HL-60/S4 treated with retinoic acid at 250 ng/mL for 4 days and 3 days (cell line): ENCODE results near the gene MTCL3.

Experiments used
- in situ Hi-C: fragments of 300-500 bp; cut with MboI; formaldehyde crosslinking; loops from 2 replicates; pipeline ENCODE4 v1.7.0; 2022; ENCODE audit warnings: low sequenced_read_pairs

The MTCL3 gene

GRCh38 chr6:127515794-127516661, 3.1 kb downstream of the MTCL3 start:
- in situ Hi-C loops = no loop called here

- in situ Hi-C loops = no loop called here
Observed at GRCh38 chr6:127515234-127515793, 3.8 kb downstream of the MTCL3 start.

DNA sequence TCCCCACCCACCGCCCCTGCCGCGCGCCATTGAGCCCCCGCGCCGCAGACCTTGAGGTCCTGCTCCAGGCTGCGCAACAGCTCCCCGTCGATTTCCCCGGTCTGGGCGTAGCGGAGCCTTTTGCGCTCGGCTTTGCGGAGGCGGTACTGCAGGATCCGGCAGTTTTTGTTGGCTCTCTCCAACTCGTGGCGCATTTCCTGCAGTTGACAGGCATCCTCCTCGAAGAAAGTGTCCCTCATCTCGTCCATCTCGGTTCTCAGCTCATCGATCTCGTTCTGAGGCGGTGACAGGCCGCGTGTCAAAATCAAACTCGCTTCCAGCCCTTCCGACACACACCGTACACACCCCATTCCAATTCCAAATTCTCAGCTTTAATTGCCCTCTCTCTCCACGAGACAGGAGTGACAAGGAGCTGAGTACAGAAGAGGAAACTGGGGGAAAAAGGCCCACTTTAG, 4.3 kb downstream of the MTCL3 start:
- in situ Hi-C loops = no loop called here

- in situ Hi-C loops = no loop called here
Observed at GRCh38 chr6:127514179-127514772, 4.9 kb downstream of the MTCL3 start.

GRCh38 chr6:127513425-127513824, 5.7 kb downstream of the MTCL3 start:
- in situ Hi-C loops = no loop called here

DNA sequence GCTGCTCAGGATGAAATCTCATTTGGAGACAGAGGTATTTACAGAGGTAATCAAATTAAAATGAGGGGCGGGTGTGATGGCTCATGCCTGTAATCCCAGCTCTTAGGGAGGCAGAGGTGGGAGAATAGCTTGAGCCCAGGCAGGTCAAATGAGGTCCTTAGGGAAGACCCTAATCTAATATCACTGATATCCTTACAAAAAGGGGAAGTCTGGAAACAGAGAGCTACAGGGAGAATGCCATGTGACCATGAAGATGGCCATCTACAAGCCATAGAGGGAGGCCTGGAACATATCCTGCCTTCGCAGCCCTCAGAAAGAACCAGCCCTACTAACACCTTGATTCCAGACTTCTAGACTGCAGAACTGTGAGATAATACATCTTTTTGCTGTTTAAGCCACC, 8.3 kb downstream of the MTCL3 start:
- in situ Hi-C loops = no loop called here

- in situ Hi-C loops = no loop called here
Observed at GRCh38 chr6:127506894-127507293, 12.2 kb downstream of the MTCL3 start.

- in situ Hi-C loops = no loop called here
Observed at GRCh38 chr6:127503022-127503421, 16.1 kb downstream of the MTCL3 start.

GRCh38 chr6:127497410-127497809, 21.7 kb downstream of the MTCL3 start:
- in situ Hi-C loops = no loop called here

DNA sequence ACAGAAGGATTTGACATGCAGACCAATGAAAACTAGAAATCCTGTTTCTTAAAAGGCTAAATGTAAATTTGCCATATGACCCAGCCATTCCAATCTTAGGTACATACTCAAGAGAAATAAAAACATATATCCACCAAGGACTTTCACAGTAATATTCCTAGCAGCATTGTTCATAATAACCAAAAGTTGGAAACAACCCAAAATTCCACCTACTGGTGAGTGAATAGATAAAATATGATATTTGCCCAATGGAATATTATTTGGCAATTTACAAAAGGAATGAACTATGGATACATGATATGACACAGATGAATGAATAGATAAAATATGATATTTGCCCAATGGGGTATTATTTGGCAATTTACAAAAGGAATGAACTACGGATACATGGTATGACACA, 22.7 kb downstream of the MTCL3 start:
- in situ Hi-C loops = no loop called here

DNA sequence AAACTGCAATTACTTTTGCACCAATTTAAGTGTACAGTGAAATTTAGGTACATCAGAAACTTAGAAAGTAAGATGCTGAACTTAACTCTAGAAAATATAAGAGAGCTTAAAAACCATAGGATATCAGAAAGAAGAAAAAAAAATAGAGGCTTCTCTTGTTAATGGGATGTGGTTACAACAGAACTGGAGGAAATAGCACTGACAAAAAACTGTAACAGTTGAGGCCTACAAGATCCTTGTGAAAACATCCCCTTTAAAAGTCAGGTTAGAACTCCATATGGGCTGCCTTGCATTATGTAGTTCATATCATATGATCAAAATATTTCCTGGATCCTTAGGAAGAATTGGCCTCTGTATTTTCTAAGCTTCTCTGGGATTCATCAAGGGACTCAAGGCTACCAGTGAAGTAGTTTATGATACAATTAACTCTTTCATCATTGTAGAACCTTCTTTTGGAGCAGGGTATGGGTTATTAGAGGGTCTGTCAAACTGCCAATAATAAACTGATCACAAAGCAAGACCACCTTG, 24.8 kb downstream of the MTCL3 start:
- in situ Hi-C loops = no loop called here

- in situ Hi-C loops = no loop called here
Observed at GRCh38 chr6:127489248-127489647, 29.9 kb downstream of the MTCL3 start.

DNA sequence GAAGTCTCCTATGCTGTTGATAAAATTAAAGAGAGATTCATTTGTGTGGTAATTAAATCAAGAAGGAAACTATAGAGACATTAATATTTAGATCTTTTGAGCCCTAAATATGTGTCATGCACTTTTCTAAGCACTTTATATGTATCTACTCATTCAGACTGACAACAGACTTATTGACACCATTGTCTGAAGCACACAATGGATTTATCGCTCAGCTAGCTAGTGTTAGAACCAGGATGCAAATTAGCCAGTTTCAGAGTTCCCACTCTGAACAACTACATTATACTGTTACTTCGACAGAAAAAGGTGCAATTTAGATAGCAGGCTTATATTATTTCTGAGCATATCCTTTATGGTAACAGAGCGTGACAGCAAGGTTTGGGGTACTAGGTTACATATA, 32.2 kb downstream of the MTCL3 start:
- in situ Hi-C loops = no loop called here

GRCh38 chr6:127484212-127484863, 34.8 kb downstream of the MTCL3 start:
- in situ Hi-C loops = no loop called here

GRCh38 chr6:127483399-127484055, 35.6 kb downstream of the MTCL3 start:
- in situ Hi-C loops = no loop called here

DNA sequence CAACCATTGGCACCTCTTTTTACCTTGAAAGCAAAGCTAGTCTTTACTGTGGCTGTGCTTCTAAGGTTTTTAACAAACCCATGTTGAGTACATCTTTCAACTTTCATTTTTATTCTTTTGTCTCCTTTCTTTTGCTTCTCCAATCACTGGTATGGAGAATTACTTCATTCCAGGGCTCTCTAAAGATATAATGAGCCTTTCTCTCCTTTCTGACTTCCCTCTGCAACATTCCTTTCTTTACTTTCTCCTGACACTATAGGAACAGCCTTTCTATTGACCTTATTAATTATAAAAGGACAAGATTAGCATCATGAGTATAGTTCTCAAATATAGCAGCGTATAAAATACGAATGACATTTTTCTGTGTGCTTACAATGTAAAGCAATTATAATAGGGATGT, 36.8 kb downstream of the MTCL3 start:
- in situ Hi-C loops = no loop called here

GRCh38 chr6:127481628-127482027, 37.5 kb downstream of the MTCL3 start:
- in situ Hi-C loops = no loop called here

GRCh38 chr6:127481111-127481510, 38.0 kb downstream of the MTCL3 start:
- in situ Hi-C loops = no loop called here

GRCh38 chr6:127477658-127478057, 41.5 kb downstream of the MTCL3 start:
- in situ Hi-C loops = no loop called here

DNA sequence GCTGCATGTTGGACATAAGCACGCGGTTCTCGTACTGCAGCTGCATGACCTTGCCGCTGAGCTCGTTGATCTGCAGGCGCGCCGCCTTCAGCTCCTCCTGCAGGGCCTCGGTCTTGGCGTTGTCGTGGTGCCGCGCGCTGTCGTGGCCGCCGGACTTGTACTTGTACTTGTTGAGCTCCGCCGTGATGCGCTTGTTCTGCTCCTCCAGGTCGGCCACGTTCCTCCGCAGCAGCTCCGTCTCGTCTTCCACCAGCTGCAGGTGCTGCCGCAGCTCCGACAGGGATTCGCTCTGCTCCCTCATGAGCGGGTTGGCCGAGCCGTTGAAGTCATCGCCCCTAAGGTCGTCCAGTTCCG, 43.3 kb downstream of the MTCL3 start:
- in situ Hi-C loops = no loop called here
